AG08395 (cell line): ENCODE results near the gene LRRC8B.

ENCODE experiments used
- DNase-seq: peaks from one replicate; pipeline ENCODE4 v3.0.0; 2012; ENCODE audit warnings: mixed read lengths, low spot score

LRRC8B gene

DNA sequence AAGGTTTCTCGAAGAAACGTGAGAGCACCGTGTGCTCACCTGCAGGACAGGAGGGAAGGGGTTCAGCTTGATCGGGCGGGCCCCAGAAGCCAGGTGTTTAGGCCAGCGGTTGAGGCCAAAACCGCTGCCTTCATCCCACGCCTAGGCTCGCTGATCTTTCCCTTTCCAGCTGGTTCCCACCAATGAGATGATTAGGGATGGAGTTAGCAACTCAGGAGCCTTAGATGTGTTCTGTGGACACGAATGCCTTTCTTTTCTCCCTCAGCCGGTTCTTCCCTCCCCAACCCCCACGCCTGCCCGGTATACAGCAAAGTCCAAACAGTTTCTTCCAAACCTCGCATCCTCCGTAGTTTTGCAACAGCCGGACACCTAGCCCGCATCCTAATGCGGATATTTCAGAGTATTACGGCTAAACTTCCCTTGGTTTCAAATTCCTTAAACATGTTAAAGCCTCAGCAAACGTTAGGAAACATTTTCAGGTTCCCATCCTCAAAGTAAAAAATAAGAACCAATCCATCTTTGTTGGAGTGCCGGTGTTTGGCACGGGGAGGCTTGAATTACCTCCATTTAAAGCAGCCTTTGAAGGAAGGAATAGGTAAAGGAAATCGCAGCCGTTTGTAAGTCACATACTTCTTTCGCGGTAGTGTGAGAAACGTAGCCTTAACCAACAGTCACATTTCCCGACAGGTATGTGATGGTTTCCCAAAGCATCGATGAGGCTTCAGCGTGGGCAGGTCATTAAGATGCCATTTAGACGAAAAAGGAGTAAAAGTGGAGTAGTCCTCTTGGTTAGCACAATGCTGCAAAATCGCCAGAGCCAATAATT lies 109.4 kb downstream of the LRRC8B start:
- DNase-seq = peak; percentile 37

DNA sequence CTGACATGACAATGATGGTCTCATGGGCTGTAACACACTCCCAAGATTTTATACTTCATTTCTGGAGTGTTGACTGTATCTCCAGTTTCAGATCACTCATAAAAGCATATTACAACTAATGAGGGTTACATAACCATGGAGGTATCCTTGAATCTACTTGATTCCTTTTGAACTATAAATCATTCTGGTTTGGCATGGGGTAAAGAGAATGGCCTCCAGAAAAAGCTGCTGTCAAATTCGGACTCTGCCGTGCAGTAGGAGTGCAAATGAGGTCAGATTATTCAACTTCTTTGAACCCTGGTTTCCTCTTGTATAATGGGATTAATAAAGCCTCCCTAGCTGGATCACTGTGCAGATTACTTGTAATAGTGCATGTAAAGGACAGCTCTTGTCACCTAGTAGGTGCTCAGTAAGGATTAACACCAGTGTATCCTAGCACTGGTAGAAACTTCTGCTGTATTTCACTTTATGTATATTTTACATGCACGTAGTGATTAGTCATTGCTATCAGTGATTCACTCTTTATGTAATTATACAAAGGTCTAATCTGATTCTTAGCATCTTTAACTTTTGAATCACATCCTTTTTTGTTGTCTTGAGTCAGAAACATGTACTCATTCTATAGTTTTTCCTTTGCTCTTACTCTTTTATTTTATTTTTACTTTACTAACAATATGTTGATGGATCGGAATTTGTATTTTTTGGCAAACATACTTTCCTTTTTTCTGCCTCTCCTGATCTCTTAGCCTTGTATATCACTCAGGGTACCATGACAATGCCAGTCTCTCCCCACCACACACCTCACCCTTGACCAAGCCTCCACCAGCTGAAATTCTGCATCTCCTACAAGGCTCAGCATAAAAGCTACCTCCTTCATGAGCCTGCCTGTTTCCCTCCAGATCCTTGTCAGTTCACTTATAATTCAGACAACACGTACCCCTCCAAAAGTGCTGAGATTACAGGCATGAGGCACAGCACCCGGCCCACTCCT lies 111.5 kb downstream of the LRRC8B start:
- DNase-seq = no peak

DNA sequence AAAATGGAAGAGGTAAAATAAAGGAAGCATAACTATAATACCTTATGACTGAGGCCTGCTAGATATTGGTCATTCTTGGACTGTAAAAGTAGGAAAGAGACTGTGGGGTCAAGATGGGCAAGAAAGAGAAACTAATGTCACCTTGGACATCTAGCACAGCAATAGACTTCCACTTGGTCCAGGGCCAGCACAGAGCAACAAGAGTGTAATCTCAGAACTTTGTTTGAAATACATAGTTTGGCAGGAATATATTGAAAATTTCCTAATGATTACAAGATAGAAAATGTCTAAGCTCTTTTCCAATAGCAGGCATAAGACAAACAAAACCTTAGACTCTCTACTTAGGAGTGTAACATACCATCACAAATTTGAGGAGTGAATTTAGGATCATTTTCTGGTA lies 112.9 kb downstream of the LRRC8B start:
- no peak for DNase-seq

DNA sequence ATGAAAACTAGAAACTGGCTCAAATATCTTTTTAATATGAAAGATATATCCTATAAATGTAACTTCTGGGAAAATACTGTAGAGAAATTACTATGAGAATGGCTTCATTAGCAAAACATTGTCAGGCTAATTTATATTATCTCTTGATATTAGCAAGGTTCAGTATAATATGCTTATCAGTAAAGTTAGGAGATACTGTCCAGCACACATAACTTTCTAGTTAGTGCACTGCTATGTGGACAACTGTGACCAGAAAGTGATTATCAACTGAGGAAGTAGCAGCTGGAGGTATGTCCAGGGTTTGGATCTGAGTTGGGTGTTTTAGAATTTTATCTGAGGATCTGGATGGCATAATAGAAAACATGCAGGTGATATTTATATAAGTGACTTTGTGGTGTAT lies 115.8 kb downstream of the LRRC8B start:
- DNase-seq = no peak

GRCh38 chr1:89641781-89642180 lies 117.2 kb downstream of the LRRC8B start:
- no peak for DNase-seq

- DNase-seq = no peak
Observed at GRCh38 chr1:89643577-89643976, 118.9 kb downstream of the LRRC8B start.

DNA sequence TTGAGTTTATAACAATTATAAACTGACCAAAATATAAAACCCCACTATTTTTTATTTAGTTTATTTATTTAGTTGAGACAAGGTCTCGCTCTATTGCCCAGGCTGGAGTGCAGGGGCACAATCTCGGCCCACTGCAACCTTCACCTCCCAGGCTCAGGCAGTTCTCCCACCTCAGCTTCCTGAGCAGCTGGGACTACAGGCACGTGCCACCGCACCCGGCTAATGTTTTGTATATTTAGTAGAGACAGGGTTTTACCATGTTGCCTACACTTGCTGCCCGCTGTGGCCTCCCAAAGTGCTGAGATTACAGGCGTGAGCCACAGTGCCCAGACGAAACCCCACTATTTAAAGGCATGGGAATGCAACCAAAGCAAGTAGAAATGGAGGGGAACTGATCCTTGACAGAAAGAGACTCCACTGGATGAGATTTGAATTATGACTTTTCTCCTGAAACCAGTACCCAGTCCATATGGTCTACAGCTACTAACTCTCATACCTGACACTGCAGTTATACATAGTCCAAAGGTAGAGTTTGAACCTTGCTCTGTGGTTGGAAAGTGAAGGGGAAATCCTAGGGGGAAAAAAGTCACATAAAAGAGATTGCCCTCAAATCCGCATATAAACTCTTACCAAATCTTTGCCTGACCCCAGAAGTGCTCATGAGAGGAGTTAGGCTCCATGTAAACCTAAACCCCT lies 119.6 kb downstream of the LRRC8B start:
- no peak for DNase-seq

GRCh38 chr1:89646259-89646658 lies 121.6 kb downstream of the LRRC8B start:
- no peak for DNase-seq
